GM12878 (cell line): ENCODE results near the gene ATP6V1F. TPM values are rescaled to one million over a fixed set of nuclear protein-coding genes. Genes with fewer than 3 reads are reported as not detected.

Source experiments
- CHD1 ChIP-seq: IDR thresholded peaks from 2 replicates; pipeline ENCODE4 v1.6.1; 2012; ENCODE audit warnings: low read depth, low read length, improper control_type of control experiment
- DPF2 ChIP-seq: fragments of 450-650 bp; IDR thresholded peaks from 2 replicates; pipeline ENCODE4 v1.6.1; 2017; ENCODE audit warnings: mild to moderate bottlenecking
- PRDM15 ChIP-seq: fragments of 450-650 bp; formaldehyde crosslinking; IDR thresholded peaks from 2 replicates; pipeline ENCODE4 v1.4.0; 2020; ENCODE audit warnings: mild to moderate bottlenecking, moderate library complexity
- ZBTB11 ChIP-seq: fragments of 450-650 bp; formaldehyde crosslinking; IDR thresholded peaks from 2 replicates; pipeline ENCODE4 v1.5.0; 2022; ENCODE audit warnings: mild to moderate bottlenecking, missing genetic modification characterization
- polyA plus RNA-seq, 11 experiments: library from polyadenylated mRNA; depleted of rRNA in 4 of 11; unstranded in 6 of 11; stranded (reverse) in 5 of 11; fragments of >200 nt; fragmentation: Nextera tagmentation in 4 of 11; fragmentation: Illumina TruSeq in 1 of 11; extraction: Ambion mirVana in 4 of 11; extraction: Trizol in 1 of 11; gene quantifications; 1 replicate in 1 of 11; 2 replicates in 10 of 11; pipeline versions ENCODE4 v1.2.1 to v1.2.3, GENCODE V29; 2011 to 2016; ENCODE audit warnings: inconsistent platforms in 2 of 11, missing spikeins in 2 of 11, low read depth in 1 of 11
- total RNA-seq, 4 experiments: library from RNA; depleted of rRNA in 3 of 4; stranded (reverse); fragments of >200 nt in 3 of 4; fragmentation: Illumina TruSeq in 1 of 4; extraction: Trizol in 1 of 4; gene quantifications; 2 replicates each; pipeline versions ENCODE4 v1.2.1 to v1.2.3, GENCODE V29; 2013 to 2021

ATP6V1F gene
- total and polyA plus RNA-seq, 10 of the 15 experiments (the other 5 are each of a cell fraction or from before 2014, with no cell fraction given), result 111 to 343 (median 203) TPM

GRCh38 chr7:128859232-128860157 lies 3.2 kb upstream of the ATP6V1F start (continued):
- TF ChIP-seq ZBTB11 (CRISPR knock-in tag) (no peak), CHD1 (no peak), PRDM15 (CRISPR knock-in tag) (no peak), DPF2 (no peak)
